HG03159 (cell line): ENCODE measurements around the gene HNRNPDL.
"Not testable (repeated sequence)": the region's sequence is repeated elsewhere in the genome, so short reads cannot be mapped to it uniquely, and the experiment has no call there.

Experiments
- ATAC-seq: cut with Tn5 transposase; IDR thresholded peaks from one replicate; pipeline ENCODE4 v1.9.1; 2021; ENCODE audit warnings: mild to moderate bottlenecking, moderate library complexity; ENCODE audit not compliant: unreplicated experiment

HNRNPDL gene

DNA sequence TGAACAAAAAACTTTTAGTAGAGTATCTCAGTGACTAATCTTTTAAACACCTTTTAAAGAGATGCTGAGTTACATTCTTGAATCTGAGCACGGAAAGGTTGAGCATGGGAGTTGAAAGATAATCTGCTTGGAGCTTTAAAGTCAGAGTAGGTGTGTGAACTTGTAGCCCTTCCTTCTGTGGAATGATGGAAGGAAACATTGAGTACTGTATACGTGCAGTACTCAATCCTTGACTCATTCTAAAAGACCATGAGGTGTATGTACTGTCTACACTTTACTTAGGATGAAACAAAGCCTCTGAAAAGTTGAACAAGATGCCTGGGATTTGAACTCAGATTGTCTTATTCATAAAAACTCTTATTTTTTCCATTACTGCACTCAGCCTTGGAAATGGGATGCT is 3.5 kb upstream of the HNRNPDL start:
- no peak for ATAC-seq

- no peak for ATAC-seq
Measured at GRCh38 chr4:82432596-82432995, 2.3 kb upstream of the HNRNPDL start.

GRCh38 chr4:82431831-82432230 is 1.6 kb upstream of the HNRNPDL start:
- ATAC-seq: no peak

DNA sequence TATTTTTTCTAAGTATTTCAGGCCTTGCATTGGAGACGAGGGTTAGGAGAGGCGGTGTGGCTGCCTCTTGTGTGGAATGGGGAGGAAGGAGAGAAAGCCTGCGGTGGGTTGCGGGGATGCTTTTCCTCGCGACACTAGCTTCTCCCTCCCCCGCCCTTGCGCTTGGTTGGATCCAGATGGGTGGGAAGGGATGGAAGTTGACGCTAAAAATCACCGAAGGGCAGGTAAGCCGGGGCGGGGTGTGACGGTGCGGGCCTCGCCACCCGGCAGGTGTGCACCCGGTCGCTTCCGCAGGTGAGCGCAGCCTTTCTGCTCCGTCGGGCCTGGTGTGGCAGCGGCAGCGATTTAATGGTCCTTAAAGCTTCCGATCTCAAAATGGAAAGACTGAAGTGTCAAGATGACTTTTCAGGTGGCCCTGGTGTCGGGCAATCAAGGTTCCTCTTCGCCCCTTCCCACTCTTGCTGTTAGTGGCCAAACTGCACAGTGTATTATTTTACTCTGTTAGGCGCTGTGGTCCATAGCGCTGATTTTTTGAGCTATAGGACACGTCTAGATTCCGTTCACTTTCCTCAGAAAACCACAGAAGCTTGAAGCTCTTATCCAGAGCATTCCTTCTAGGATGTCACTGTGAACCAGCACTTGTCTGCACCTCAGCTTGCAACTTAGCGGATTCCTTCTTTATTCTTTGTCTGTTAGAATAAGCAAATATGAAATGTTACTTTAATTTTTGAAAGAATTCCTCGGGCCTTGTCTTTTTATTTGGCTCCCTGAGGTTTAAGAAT is 893 bp upstream of the HNRNPDL start:
- no peak for ATAC-seq

- ATAC-seq: peak; percentile 17
Measured at GRCh38 chr4:82429728-82430192, 502 bp downstream of the HNRNPDL start.

GRCh38 chr4:82428969-82429727 is 1.1 kb downstream of the HNRNPDL start:
- peak; percentile 41 for ATAC-seq

DNA sequence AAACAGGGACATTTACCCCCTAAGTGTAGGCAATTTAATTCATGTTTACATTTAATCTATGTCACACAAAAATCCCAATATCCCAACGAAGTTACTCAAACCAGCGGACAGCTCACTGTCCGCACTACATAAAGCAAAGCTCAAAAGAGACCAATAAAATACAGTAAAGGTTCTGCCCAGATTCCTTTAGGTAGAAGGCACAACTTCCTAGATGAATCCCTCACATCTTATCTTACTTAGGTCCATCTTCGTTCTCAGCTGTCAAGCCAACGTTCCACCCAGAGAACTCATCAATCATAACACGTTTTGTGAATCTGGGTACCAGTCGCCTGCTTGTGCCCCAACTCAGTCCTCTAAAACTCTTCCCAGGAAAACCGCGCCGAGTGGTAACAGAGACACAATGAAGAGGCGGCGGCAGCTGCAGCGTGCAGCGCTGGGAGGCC is 1.7 kb downstream of the HNRNPDL start:
- ATAC-seq: no peak

GRCh38 chr4:82425478-82425877 is 4.8 kb downstream of the HNRNPDL start:
- ATAC-seq: no peak

DNA sequence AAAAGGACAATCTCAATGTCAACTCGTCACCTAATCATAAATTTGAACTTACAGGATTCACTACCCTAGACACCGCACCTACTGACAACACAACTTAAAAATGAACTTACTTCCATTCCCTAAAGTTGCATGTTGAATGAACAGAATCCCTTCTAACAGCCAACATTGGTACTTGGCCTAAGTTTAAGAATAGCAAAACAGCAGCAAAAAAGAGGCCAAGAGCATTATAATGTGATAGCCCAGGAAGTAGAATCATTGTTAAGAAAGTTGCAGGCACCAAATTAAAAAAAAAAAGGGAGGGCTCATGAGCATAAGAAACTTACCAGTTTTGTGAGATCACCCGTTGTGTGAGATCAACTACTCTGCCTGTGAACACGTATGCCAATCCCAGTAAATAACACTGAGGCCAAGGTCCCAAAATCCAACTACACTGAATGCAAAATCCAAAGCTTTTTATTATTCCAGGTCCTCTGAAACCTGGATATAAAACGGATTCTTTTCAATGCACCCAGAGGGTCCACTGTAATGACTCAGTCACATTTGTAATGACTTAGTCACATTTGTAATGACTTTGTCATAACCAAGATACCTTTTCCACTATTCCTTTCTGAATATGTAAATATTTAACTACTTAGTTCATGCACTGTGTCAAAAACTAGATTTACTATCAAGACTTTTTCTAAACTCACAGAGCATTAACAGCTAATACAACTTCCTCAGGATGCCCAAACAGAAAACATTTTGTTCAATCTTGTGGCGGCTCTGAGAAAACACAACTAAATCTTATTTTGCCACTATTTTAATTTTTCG is 6.8 kb downstream of the HNRNPDL start:
- ATAC-seq: no peak

DNA sequence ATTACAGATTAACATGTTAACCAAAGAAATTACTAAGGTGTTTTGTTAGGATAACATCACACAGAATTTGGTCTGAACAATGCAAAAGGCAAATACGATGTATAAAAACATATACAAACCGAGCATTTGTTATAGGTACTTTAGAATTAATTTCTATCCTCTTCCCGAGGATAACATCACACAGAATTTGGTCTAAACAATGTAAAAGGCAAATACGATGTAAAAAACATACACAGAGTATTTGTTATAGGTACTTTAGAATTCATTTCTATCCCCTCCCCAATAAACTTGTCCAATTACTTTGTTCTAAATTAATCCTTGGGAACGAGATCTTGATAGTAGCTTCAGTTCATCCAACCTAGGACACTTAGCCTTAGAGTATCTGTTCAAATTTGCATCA is 7.6 kb downstream of the HNRNPDL start:
- no peak for ATAC-seq

DNA sequence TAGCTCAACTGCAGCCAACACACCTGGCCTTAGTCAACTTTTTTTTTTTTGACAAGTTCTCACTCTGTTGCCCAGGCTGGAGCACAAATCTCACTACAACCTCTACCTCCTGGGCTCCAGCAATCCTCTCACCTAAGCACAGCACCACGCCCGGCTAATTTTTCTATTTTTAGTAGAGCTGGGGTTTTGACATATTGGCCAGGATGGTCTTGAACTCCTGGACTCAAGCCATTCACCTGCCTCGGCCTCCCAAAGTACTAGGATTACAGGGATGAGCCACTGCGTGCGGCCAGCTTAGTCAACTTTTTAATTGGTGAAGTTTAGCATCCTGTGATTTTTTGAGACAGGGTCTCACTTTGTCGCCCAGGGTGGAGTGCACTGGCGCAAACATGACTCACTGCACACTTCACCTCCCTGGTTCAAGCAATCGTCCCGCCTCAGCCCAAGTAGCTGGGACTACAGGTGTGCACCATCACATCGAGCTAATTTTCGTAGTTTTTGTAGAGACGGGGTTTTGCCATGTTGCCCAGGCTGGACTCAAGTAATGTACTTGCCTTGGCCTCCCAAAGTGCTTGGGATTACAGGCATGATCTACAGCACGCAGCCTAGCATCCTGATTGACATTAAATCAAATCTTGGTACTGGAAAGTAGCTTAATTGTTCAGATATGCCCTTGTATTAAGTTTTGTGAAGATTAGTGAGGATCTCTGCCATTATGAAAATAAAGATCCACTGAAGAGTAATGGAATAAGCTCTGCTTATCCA is 8.3 kb downstream of the HNRNPDL start:
- no peak for ATAC-seq

- ATAC-seq: no peak
Measured at GRCh38 chr4:82419451-82419850, 10.8 kb downstream of the HNRNPDL start.

DNA sequence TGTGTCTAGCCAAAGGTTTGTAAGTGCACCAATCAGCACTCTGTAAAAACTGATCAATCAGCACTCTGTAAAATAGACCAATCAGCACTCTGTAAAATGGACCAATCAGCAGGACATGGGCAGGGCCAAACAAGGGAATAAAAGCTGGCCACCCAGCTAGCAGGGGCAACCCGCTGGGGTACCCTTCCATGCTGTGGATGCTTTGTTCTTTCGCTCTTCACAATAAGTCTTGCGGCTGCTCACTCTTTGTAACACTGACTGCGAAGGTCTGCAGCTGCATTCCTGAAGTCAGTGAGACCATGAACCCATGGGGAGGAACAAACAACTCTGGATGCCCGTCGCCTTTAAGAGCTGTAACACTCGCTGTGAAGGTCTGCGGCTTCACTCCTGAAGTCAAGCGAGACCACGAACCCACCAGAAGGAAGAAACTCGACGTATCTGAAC is 14.3 kb downstream of the HNRNPDL start:
- no peak for ATAC-seq

GRCh38 chr4:82415061-82415460 is 15.2 kb downstream of the HNRNPDL start:
- not testable (repeated sequence) for ATAC-seq

DNA sequence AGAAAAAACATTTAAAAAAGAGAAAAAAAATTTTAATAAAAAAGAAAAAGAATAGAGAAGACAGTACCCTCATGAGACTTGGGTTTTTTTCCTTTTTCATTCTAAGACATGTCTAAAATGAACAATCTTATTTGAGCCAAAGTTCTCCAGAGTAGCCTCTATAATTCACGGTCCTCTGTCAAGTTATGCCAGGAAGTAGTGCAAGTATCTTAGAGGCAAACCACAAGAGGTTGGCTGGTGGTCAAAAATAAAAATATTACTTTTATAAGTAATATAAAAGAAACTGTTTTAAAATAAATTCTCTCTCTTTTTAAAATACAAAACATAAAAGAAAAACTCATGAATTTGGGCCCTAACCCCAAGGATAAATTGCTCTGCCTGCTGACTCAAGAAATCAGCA is 26.5 kb downstream of the HNRNPDL start:
- no peak for ATAC-seq

- no peak for ATAC-seq
Measured at GRCh38 chr4:82402196-82402775, 28.0 kb downstream of the HNRNPDL start.

DNA sequence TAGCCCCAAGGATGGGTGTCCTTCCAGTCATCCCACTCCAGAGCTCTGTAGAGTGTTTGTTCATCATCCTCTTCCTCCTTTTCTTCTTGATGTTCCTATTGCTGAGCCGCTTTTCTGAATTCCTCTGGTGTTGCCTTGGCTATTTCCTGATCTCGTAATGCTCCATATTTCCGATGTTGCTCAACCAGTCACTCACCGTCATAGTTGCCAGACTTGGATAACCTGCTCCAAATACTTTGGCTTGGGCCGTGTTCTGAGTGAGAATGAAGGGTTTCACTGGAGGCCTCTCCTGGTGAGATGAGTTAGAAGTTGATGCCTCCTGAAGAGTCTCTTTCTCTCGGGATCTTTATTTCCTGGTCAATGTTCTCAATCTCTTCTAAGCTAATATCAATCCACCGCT is 28.7 kb downstream of the HNRNPDL start:
- ATAC-seq: no peak

DNA sequence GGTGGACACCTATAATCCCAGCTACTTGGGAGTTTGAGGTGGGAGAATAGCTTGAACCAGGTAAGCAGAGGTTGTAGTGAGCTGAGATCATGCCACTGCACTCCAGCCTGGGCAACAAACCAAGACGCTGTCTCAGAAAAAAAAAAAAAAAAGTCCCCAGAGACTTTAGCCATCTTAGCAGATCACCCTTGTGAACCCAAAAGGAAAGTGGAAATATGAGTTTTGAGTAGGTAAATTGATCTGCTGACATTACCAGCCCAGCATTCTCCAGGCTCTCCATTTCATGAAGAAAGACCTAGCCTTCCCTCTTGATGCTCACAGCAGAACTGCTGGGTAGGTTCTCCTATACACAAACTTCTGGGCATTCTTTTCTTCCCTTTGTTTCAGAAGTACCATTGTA is 32.0 kb downstream of the HNRNPDL start:
- no peak for ATAC-seq

- no peak for ATAC-seq
Measured at GRCh38 chr4:82397527-82397926, 32.7 kb downstream of the HNRNPDL start.

GRCh38 chr4:82394896-82395295 is 35.4 kb downstream of the HNRNPDL start:
- no peak for ATAC-seq
